Panc1 (cell line): Measurements from ENCODE around the gene PAPPA.

Experiments
- CTCF ChIP-seq: fragments of 450-650 bp; IDR thresholded peaks from 2 replicates; pipeline ENCODE4 v1.5.1; 2017; ENCODE audit warnings: mild to moderate bottlenecking
- POLR2AphosphoS5 ChIP-seq: IDR thresholded peaks from 2 replicates; pipeline ENCODE4 v1.6.1; 2012; ENCODE audit warnings: mild to moderate bottlenecking, low read depth, low read length, moderate library complexity

- TF ChIP-seq CTCF (no peak), POLR2AphosphoS5 (no peak)
Observed at GRCh38 chr9:116156621-116157314, 3.2 kb downstream of the PAPPA start.
